C4-2B (cell line): Measurements from ENCODE around the gene ACE.

Experiments
- H3K27ac ChIP-seq: fragments of 450-650 bp; 2 replicates; pipeline ENCODE4 v1.5.1; 2017
- ZFX ChIP-seq: fragments of 450-650 bp; IDR thresholded peaks from 2 replicates; pipeline ENCODE4 v1.6.1; 2017
- TF ChIP-seq, protein P1 (sequence below): fragments of 450-650 bp; conservative IDR thresholded peaks from 2 replicates; pipeline ENCODE4 v1.5.1; 2017; ENCODE audit warnings: mild to moderate bottlenecking

Gene ACE

DNA sequence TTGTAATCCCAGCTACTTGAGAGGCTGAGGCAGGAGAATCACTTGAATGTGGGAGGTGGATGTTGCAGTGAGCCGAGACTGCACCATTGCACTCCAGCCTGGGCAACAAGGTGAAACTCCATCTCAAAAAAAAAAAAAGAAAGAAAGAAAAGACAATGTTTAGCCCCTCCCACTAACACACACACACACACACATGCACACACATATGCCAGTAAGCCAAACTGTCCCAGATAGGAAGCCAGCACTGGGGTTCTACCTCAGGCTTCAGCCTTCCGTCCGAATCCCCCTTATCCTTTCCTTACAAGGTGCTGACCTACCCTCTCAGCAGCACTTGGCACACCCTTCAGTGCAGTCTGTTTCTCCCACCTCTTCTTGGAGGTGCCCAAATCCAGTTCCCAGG is 37.6 kb downstream of the ACE start:
- no peak overlapping the region for H3K27ac ChIP-seq
- TF ChIP-seq ZFX: no peak
- TF ChIP-seq, protein P1, sequence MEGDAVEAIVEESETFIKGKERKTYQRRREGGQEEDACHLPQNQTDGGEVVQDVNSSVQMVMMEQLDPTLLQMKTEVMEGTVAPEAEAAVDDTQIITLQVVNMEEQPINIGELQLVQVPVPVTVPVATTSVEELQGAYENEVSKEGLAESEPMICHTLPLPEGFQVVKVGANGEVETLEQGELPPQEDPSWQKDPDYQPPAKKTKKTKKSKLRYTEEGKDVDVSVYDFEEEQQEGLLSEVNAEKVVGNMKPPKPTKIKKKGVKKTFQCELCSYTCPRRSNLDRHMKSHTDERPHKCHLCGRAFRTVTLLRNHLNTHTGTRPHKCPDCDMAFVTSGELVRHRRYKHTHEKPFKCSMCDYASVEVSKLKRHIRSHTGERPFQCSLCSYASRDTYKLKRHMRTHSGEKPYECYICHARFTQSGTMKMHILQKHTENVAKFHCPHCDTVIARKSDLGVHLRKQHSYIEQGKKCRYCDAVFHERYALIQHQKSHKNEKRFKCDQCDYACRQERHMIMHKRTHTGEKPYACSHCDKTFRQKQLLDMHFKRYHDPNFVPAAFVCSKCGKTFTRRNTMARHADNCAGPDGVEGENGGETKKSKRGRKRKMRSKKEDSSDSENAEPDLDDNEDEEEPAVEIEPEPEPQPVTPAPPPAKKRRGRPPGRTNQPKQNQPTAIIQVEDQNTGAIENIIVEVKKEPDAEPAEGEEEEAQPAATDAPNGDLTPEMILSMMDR: no peak

DNA sequence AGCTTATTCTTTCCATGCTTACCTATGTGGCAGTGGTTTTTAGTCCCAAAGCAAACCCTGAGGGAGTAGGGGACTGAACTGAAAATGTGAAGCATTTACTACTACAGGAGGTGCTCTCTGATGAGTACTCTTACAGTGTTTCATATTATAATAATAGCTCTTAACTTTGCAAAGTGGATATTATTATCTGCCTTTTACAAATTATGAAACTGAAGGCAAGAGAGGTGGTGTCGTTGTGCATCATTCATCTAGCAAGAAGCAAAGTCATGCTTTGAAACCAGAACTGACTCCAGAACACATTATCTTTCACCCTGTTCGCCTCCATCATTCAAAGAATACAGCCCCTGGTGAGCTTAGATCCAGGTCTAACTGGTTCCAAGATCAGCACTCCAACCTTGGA is 38.1 kb downstream of the ACE start:
- TF ChIP-seq ZFX: no peak
- TF ChIP-seq, protein P1: no peak
- H3K27ac ChIP-seq: no peak overlapping the region

DNA sequence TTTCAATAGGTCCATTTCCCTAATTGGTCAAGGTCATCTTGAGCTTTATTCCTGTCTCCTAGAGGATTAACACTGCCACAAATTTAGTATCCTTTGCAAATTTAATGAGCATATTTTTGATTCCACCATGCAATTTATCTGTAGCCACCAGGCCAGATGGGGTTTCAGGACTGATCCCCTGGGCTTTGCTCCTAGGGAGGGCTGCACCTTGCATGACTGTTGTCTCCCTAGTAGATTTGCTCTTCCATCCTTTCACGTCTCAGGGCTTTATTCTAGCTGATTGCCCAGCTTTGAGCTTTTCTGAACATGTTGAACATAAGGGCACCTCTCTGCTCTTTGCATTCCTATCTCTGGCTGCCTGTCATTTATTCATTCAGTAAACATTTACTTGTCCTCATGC is 38.6 kb downstream of the ACE start:
- H3K27ac ChIP-seq: no peak overlapping the region
- TF ChIP-seq, protein P1: no peak
- no peak for TF ChIP-seq ZFX

DNA sequence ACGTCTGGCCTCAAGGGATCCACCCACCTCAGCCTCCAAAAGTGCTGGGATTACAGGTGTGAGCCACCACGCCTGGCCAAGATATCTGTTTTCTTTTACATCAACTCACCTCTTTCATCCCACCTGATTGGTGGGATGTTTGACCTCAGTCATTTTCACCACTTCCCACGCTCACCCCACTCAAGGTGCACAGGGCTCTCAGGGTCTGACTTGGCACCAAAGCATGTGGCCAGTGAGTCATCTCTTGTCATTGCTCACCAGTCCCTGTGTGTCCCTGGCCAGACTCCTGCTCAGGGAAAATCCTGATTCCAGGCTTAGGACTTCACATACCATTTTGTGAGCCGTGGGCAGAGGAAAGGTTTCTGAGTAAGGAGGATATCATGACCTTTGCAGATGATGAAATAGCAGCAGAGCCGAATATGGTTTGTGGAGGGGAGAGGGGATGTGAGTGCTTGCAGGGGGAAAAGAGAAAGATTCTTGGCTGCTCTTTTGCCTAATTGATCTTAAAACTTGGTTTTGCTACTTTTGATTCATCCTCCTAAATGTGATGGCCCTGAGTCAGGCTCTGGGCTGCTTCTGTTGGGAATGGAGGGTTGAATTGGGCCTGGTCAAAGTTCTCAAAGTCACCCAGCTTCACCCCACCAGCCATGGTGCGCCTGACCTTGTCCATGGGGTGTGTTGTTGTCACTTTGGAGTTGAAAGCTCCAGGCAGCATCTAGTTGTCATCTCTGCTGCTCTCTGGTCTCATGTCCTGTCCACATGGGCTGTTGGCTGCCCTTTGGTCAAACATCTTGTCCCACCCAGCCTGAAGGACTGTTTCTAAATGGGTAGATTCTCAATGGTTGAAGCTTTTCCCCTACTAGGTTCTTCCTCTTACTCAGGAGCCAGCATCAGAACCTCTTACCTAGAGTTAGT is 40.3 kb downstream of the ACE start:
- no peak for TF ChIP-seq ZFX
- TF ChIP-seq, protein P1: no peak
- no peak overlapping the region for H3K27ac ChIP-seq

DNA sequence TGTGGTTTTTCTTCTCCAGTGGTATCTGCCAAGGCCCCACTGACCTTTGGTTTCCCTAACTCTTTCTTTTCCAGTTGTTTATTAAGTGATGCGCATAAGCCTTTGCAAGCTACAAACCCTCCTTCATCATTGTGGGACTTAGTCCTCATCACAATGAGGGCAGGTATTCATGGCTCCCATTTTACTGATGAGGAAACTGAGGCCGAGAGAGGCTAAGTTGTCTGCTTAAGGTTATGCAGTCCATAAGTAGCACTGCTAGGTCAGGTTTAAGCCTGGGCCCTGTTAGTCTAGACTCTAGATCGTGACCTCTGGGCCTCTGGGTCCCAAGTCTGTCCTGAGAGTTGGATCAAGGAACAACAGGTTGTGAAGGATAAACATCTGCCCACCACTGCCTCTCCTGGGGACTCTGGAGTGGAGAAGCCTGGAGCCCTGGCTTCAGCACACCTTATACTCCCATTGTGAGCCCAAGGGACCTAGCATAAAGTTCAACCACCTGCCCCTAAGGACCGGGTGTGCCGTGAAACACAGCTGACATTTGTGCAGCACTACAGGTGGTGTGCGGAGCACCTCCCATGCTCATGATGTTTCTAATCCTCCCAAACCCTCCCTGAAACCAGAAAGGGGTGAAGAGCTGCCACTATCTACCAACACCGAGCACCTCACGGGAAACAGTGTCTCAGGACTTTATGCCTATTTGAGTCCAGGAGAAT is 41.1 kb downstream of the ACE start:
- H3K27ac ChIP-seq: no peak overlapping the region
- TF ChIP-seq ZFX: no peak
- TF ChIP-seq, protein P1: no peak

DNA sequence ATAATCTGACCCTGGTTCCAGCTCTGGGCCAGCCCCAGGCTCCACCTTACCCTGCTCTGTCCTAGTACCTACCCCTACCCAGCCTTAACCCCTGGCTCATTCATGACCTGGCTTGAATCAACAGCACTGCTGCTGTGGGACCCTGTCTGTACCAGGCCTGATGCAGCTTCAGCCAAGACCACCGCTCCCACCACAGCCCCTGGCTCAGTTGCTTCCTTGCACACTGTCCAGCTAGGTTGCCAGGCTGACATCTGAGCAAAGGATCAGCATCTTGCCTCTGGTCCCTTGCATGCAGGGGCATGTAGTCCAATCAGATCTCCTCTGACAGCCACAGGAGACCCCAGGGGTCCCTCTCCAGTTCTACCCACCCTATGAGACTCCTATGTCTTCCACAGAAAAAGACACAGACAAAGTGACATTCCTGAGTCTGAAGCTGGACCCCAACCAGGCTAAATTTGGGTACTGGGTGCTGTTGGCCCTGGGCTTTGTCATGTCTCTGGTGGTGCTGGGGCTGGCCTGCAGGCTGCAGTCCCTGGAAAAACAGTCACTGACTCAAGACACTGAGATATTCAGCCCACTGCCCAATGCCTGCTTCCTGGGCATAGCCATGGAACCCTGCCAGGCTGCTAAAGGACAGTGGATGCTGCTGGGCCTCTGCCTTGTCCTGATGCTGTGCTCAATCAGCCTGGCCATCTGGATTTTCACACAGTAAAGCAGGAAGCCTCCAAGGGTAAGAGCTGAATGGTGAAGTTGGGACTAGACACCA is 42.4 kb downstream of the ACE start:
- no peak overlapping the region for H3K27ac ChIP-seq
- no peak for TF ChIP-seq ZFX
- TF ChIP-seq, protein P1: no peak
